HG02981 (cell line): Measurements from ENCODE around the gene RNF167.

Experiments
- ATAC-seq: cut with Tn5 transposase; IDR thresholded peaks from one replicate; pipeline ENCODE4 v1.9.1; 2021; ENCODE audit warnings: mild to moderate bottlenecking, moderate library complexity; ENCODE audit not compliant: unreplicated experiment

Gene RNF167

DNA sequence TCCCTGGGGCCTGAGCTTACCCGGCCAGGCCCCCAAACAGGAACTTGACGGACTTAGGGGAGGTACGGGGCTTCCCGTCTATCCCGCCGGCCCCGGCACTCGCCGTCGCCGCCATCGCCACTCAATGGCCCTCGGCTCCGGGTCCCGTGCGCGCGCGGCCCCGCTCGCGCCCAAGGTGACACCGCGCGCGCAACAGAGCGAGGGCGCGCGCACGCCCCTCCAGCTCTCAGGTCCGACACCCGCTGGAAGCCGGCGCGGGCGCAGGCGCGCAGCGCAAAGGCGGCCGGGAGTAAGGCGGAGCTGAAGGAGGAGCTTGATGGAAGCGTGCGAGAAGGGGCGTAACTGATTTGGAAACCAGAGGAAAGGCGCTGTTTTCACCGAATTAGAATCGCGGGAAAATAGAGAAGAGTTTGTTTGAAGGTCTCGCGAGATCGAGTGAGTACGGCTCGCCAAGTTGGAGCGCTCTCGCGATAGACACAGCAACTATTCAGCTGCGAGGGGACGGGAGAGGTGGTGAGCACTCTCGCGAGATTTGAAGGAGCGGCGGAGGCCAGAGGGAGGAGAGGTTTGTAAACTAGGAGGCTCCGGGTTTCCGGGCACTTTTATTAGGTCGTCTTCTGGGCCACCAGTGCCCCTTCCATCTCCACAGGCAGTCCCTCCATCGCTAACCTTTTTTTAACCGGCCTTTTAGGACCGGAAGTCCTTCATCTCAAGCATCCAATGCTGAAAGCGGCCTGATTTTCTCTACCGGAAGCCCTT lies at the start of gene RNF167, which contains the start of gene SLC25A11:
Gene RNF167 (plus strand): TSS at position 473 of the 759 bp plus-strand sequence. CDS start 642 bp downstream, outside the sequence.
Gene SLC25A11 (minus strand): TSS at position 251 of the 759 bp plus-strand sequence. CDS start 136 bp downstream, at position 115.
- peak; percentile 72 for ATAC-seq

DNA sequence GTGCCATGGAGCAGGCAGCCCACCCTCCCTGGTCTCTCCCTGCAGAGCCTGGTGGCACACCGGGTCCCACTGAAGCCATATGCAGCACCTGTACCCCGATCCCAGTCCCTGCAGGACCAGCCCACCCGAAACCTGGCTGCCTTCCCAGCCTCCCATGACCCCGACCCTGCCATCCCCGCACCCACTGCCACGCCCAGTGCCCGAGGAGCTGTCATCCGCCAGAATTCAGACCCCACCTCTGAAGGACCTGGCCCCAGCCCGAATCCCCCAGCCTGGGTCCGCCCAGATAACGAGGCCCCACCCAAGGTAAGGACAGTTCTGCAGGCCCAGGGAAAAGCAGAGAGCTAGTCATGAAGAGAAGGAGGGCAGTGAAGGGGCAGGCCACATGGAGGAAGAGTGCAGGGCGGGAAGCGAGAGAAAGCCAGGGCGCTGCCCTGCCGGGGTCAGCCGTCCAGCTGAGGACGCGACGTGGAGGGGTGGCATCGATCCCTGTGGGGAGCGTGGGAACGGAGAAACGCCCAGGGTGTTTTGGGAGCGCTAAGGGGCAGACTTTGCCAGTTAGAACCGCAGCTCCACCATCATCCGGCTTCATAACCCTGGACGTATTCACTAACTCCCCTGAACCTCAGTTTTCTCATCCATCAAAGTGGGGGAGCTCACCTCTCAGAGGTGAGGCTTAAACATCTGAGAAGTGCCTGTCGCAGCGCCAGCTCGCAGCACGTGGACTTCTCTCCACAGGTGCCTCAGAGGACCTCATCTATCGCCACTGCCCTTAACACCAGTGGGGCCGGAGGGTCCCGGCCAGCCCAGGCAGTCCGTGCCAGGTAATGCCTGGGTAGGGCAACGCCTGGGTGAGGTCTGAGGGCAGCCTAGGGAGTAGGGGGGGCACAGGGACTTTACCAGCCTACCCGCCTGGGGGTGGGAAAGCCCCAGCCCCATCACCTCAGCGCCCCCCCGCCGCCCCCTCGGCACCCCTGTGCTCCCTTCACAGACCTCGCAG lies 48.4 kb upstream of the RNF167 start:
- no peak for ATAC-seq

DNA sequence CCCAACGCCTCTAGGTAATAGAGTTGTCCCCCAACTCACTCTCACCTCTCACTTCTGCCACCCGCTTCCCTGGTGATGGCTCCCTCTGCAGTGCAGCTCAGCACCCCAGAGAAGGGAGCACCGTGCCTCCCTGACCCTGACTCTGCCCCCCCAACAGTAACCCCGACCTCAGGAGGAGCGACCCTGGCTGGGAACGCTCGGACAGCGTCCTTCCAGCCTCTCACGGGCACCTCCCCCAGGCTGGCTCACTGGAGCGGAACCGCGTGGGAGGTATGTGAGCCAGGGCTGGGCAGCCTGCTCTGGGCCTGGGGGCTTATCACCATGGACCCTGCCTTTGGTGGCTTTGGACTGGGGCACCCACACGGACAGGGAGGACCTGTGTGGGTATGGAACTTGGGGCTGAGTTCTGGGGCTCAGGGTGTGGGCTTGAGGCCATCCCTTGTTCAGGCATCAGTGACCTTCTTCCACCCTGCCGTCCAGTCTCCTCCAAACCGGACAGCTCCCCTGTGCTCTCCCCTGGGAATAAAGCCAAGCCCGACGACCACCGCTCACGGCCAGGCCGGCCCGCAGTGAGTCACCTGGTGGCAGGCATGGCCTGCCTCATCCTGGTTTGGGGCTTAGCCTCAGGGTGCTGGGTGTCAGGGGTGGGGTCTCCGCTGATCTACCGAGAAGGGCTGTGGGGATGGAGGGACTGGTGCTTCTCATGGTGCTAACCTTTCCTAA lies 47.4 kb upstream of the RNF167 start:
- no peak for ATAC-seq

DNA sequence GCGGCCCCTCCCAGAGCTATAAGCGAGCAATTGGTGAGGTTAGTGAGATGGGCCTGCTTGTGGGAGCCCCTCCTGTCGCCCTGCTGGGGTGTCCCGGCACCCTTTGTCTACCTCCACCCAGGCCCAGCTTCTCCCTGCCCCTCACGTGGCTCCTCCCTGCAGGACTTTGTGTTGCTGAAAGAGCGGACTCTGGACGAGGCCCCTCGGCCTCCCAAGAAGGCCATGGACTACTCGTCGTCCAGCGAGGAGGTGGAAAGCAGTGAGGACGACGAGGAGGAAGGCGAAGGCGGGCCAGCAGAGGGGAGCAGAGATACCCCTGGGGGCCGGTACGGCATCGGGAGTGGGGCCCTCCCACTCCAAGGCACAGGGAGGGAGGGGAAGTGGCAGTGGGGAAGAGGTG lies 46.8 kb upstream of the RNF167 start:
- ATAC-seq = no peak

DNA sequence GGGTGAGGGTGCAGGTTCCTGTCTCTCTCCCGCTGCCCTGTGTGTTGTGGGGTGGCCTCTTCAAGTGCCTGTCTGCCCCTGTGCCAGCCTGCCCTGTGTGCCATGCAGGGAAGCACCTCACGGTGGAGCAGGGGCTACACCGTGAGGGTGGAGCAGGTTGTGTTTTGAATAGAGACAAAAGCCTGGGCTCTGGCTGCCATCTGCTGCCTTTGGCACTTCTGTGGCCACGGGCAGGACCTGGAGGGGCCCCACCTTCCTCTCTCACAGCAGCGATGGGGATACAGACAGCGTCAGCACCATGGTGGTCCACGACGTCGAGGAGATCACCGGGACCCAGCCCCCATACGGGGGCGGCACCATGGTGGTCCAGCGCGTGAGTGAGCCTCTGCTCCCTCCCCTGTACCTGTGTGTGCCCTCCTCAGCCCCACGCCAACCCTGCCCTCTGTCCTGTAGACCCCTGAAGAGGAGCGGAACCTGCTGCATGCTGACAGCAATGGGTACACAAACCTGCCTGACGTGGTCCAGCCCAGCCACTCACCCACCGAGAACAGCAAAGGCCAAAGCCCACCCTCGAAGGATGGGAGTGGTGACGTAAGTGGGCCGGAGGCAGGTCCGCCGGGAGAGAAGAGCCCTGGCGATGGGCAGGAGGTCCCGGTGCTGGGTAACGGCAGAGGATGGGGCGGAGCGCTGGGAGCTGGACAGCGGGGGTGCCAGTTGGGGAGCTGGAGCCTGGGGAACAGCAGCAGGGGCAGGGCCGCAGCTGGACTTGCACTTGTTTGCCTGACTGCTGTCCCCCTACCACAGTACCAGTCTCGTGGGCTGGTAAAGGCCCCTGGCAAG lies 46.1 kb upstream of the RNF167 start:
- ATAC-seq = no peak

DNA sequence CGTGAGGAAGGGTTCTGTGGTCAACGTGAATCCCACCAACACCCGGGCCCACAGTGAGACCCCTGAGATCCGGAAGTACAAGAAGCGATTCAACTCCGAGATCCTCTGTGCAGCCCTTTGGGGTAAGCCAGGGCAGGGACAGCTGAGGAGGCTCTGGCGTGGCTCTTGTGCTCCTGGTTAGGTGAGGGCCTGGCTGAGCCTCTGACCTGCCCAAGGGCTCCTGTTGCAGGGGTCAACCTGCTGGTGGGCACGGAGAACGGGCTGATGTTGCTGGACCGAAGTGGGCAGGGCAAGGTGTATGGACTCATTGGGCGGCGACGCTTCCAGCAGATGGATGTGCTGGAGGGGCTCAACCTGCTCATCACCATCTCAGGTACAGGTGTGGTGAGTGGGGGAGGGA lies 44.9 kb upstream of the RNF167 start:
- no peak for ATAC-seq

DNA sequence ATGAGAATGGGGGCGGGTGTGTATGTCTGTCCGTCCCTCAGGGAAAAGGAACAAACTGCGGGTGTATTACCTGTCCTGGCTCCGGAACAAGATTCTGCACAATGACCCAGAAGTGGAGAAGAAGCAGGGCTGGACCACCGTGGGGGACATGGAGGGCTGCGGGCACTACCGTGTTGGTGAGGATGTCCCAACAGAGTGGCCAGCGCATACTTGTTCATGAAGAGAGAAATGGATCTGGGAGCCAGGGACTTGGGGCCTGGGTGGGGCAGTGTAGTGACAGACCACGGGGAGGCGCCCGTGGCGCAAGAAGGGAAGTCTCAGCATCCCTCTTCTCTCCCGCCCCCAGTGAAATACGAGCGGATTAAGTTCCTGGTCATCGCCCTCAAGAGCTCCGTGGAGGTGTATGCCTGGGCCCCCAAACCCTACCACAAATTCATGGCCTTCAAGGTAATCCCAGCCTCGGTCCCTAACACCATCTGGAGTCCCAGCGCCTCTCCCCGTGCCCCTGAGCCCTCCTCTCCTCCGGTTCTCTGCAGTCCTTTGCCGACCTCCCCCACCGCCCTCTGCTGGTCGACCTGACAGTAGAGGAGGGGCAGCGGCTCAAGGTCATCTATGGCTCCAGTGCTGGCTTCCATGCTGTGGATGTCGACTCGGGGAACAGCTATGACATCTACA lies 44.3 kb upstream of the RNF167 start:
- no peak for ATAC-seq

DNA sequence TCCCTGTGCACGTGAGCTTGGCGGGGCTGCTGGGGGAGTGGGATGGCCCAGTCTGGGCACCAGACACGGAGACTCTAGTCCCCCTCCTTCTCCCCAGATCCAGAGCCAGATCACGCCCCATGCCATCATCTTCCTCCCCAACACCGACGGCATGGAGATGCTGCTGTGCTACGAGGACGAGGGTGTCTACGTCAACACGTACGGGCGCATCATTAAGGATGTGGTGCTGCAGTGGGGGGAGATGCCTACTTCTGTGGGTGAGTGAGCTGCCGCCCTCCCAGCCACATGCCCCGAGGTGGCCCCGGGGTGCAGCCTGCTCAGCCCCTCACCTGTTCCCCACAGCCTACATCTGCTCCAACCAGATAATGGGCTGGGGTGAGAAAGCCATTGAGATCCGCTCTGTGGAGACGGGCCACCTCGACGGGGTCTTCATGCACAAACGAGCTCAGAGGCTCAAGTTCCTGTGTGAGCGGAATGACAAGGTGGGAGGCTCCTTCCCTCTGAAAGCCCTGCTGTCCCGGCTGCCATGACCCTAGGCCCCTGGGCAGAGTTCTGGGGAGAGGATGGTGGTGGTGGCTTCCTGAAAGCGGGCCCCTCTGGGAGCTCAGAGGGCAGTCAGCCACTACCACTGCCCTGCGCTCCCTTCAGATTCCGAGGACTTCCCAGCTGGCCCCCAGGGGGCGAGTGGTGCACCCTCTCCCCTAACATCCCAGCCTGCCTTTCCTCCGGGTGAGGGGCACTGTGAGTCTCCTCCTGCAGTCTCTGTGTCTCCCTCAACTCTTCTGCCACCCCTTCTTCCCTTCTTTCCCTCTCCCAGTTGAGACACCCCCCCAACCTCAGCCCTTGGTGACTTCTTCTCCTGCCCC lies 43.5 kb upstream of the RNF167 start:
- ATAC-seq = no peak

DNA sequence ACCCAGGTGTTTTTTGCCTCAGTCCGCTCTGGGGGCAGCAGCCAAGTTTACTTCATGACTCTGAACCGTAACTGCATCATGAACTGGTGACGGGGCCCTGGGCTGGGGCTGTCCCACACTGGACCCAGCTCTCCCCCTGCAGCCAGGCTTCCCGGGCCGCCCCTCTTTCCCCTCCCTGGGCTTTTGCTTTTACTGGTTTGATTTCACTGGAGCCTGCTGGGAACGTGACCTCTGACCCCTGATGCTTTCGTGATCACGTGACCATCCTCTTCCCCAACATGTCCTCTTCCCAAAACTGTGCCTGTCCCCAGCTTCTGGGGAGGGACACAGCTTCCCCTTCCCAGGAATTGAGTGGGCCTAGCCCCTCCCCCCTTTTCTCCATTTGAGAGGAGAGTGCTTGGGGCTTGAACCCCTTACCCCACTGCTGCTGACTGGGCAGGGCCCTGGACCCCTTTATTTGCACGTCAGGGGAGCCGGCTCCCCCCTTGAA lies 42.8 kb upstream of the RNF167 start:
- no peak for ATAC-seq

DNA sequence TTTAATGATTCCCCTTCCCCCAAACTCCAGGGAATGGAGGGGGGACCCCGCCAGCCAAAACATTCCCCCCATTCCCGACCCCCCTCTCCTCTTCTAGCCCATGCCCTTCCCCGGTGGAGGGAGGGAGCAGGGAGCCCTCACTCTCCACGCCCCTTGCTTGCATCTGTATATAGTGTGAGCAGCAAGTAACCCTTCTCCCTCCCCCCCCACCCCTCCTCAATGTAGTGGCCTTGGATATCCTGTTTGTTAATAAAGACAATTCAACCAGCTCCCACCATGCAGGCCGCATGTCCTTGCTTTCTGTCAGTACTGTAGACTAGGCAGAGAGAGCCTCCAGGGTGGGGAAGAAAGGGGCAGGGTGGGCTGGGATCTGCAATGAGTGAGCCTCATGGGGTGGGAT lies 42.3 kb upstream of the RNF167 start:
- ATAC-seq = no peak

DNA sequence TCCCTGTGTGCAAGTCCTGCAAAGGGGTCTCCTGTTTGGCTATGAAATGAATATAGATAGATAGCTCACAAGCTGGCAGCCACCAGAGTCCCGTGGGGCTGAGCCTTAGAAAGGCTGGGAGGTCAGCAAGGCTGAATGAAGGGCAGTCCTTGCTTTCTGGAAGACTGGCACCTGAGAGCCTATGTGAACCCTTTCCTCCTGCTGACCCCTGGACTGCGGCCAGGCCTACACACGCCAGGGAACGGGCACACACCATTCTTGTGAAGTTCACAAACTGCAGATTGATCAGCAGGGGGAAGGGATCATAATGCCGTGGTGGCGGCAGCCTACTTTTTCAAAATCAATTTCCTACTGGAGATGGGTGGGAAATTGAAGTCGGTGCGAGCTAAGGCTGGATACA lies 41.7 kb upstream of the RNF167 start:
- no peak for ATAC-seq

DNA sequence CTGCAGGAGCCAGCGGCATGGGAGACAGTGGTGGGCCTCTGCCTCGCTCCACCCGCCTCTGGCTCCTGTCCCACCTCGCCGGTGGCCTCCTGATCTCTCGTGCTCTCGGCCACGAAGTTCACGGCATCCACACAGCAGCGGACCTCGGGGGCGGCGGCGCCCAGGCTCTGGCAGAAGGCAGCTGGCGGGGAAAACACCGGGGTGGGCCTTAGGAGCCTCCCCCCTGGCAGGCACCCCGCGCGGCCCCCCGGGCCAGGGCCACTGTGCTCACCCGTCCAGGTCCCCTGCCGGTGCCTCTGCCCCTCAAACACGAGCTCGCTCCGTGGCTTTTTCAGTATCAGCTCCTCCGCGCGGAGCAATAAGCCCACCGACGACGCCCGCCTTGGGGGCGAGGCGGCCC lies 41.1 kb upstream of the RNF167 start:
- ATAC-seq = no peak

DNA sequence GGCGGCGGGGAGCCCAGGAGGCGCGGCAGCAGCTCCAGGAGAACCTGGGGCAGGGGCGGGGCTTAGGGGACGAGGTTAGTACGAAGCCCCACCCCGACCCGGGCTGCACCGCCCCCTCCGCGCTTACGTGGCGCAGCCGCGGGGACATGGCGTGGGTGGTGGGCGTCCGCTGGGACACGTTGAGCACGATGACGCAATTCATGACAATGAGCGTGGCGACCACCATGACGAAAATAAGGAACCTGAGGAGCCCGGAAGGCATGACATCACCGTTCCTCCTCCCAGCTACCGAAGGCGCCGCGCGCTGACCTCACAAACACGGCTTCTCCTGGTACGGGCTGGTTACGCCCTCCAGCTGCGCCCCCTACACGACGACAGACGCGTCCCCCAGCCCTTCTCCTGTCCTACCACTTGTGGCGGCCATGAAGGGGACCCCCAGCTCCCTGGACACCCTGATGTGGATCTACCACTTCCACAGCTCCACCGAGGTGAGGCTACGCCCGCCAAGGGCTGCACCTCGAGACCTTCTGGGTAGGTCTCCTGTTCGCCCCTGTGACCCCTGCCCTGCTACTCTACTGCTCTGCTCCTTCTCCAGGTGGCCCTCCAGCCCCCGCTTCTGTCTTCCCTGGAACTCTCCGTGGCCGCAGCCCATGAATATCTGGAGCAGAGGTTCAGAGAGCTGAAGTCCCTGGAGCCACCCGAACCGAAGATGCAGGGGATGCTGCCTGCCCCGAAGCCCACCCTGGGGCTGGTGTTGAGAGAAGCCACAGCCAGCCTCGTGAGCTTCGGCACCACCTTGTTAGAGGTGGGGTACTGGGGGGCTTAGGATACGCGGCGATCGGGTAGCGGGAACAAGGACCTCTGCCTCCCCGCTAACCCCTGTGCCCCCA lies 40.5 kb upstream of the RNF167 start, which contains the start of gene C17orf107:
Gene C17orf107 (plus strand): TSS at position 196 of the 890 bp plus-strand sequence. CDS start 227 bp downstream, at position 423.
- no peak for ATAC-seq

DNA sequence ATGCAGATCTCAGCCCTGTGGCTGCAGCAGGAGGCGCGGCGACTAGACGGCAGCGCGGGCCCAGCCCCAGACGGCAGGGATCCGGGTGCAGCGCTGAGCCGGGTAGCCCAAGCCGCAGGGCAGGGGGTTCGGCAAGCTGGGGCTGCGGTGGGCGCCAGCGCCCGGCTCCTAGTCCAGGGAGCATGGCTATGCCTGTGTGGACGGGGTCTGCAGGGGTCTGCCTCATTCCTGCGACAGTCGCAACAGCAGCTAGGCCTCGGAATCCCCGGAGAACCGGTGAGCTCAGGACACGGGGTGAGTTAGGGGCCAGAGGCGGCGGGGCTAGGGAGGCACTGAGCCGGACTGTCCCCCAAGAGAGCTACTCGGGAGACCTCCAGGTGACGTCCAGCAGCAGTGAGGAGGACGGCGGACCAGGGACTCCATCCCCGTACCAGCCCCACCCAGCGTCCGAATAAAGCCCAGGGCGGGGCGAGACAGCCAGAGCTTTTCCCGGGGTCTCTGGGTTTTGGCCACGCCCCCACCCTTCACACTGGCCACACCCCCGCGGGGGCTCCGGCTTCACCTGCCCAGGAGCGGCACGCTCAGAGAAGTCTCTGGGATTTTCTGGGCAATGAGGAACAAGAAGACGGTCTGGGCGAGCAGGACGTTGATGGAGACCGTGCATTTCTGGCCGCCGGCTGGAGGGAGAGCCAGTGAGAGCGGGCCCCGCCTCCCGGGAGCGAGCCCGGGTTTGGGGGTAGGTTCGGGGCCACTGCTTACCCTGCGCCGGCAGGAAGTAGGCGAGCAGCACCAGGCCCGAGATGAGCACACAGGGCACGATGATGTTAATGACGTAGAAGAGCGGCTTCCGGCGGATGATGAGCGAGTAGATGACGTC lies 39.6 kb upstream of the RNF167 start:
- ATAC-seq = no peak

DNA sequence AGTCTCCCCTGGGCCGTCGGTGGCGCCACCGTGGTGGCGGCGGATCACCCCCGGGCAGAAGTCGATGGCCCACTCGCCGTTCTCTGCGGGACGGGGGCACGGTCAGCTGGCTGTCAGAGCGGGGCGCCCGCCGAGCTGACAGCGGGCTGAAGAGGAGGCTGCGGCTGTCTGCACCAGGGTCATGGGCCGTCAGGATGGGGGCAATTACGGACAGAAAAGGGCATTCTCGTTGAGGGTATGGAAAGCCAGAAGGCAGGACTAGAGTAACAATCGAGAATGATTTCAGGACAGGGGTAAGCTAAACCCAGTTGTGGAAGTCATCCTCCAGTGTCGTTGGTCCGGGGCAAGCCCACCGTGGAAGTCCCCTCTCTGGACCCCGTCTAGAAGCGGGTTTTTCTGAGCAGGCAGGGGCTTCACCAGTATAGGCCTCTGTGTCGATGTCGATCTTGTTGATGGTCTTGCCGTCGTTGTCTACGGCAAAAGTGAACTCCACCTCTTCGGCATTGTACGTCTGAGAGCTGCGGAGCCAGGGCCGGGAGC lies 38.9 kb upstream of the RNF167 start:
- no peak for ATAC-seq
